K562 (cell line): ENCODE data around the gene GPRIN2. TPM values are rescaled to one million over a fixed set of nuclear protein-coding genes. Genes with fewer than 3 reads are reported as not detected.

Experiments
- BRD4 ChIP-seq: fragments of 200-600 bp; sonication (generic); IDR thresholded peaks from 2 replicates; pipeline ENCODE4 v1.6.1; 2017; ENCODE audit warnings: inconsistent platforms
- CBFA2T3 ChIP-seq: fragments of 450-650 bp; IDR thresholded peaks from 2 replicates; pipeline ENCODE4 v1.6.1; 2017
- CEBPB ChIP-seq: fragments of 450-650 bp; IDR thresholded peaks from 2 replicates; pipeline ENCODE4 v1.6.1; 2016; ENCODE audit warnings: missing genetic modification characterization, missing compliant biosample characterization
- CHD2 ChIP-seq: IDR thresholded peaks from 2 replicates; pipeline ENCODE4 v1.6.1; 2011; ENCODE audit warnings: low read depth, low read length
- COPS2 ChIP-seq: fragments of 450-650 bp; conservative IDR thresholded peaks from 2 replicates; pipeline ENCODE4 v1.6.1; 2016; ENCODE audit warnings: mild to moderate bottlenecking, moderate library complexity
- CTCFL ChIP-seq: IDR thresholded peaks from 2 replicates; pipeline ENCODE4 v1.6.1; 2011; ENCODE audit warnings: borderline replicate concordance, low read depth, mild to moderate bottlenecking, moderate library complexity, low read length; ENCODE audit not compliant: insufficient read depth, poor library complexity, severe bottlenecking
- FIP1L1 ChIP-seq: fragments of 200-400 bp; formaldehyde crosslinking; IDR thresholded peaks from 2 replicates; pipeline ENCODE4 v1.6.1; 2018; ENCODE audit warnings: mild to moderate bottlenecking, low read depth, low read length; ENCODE audit not compliant: poor library complexity, severe bottlenecking
- HOMEZ ChIP-seq: fragments of 250-450 bp; sonication (Bioruptor Pico); IDR thresholded peaks from 2 replicates; pipeline ENCODE4 v1.4.0; 2020; ENCODE audit warnings: mild to moderate bottlenecking, moderate library complexity
- ID3 ChIP-seq, 2 experiments: fragments of 250-450 bp in 1 of 2; fragments of 450-650 bp in 1 of 2; sonication (Bioruptor Pico) in 1 of 2; IDR thresholded peaks; 2 replicates each; pipeline versions ENCODE4 v1.6.1 to v1.8.0; 2016 to 2021; ENCODE audit warnings: mild to moderate bottlenecking in 2 of 2, moderate library complexity in 2 of 2, missing compliant biosample characterization in 1 of 2, missing genetic modification characterization in 1 of 2
- MCM5 ChIP-seq: fragments of 450-650 bp; IDR thresholded peaks from 2 replicates; pipeline ENCODE4 v1.6.1; 2016; ENCODE audit warnings: low read depth
- NFXL1 ChIP-seq: fragments of 450-650 bp; formaldehyde crosslinking; IDR thresholded peaks from 2 replicates; pipeline ENCODE4 v1.4.0; 2021; ENCODE audit warnings: mild to moderate bottlenecking
- NR4A1 ChIP-seq, 2 experiments: fragments of 250-450 bp in 1 of 2; fragments of 450-650 bp in 1 of 2; sonication (Bioruptor Pico) in 1 of 2; IDR thresholded peaks; 2 replicates each; pipeline versions ENCODE4 v1.4.0 to v1.6.1; 2016 to 2020; ENCODE audit warnings: mild to moderate bottlenecking in 2 of 2, missing compliant biosample characterization in 1 of 2, missing genetic modification characterization in 1 of 2, moderate library complexity in 1 of 2
- PREB ChIP-seq: sonication (generic); formaldehyde crosslinking; IDR thresholded peaks from 2 replicates; pipeline ENCODE4 v1.8.1; 2023; ENCODE audit warnings: mild to moderate bottlenecking, missing genetic modification reagents
- RBM39 ChIP-seq: fragments of 200-400 bp; formaldehyde crosslinking; optimal IDR thresholded peaks from 2 replicates; pipeline ENCODE3; 2018; ENCODE audit warnings: low read depth, low read length
- ZNF12 ChIP-seq: sonication (generic); formaldehyde crosslinking; IDR thresholded peaks from 2 replicates; pipeline ENCODE4 v1.4.0; 2020; ENCODE audit warnings: mild to moderate bottlenecking, missing genetic modification reagents
- ZNF444 ChIP-seq: fragments of 250-450 bp; sonication (Bioruptor Pico); IDR thresholded peaks from 2 replicates; pipeline ENCODE4 v1.4.0; 2020; ENCODE audit warnings: mild to moderate bottlenecking, moderate library complexity
- ZNF592 ChIP-seq: fragments of 450-650 bp; IDR thresholded peaks from 2 replicates; pipeline ENCODE4 v1.6.1; 2017; ENCODE audit warnings: antibody characterized with exemption, mild to moderate bottlenecking
- polyA plus RNA-seq, 8 experiments: library from polyadenylated mRNA; depleted of rRNA in 4 of 8; stranded (reverse) in 5 of 8; unstranded in 3 of 8; fragments of >200 nt; fragmentation: Nextera tagmentation in 2 of 8; fragmentation: Illumina TruSeq in 1 of 8; extraction: Ambion mirVana in 2 of 8; extraction: Trizol in 1 of 8; gene quantifications; 2 replicates each; pipeline versions ENCODE4 v1.2.1 to v1.2.3, GENCODE V29; 2011 to 2014; ENCODE audit warnings: inconsistent platforms in 1 of 8, missing spikeins in 1 of 8
- total RNA-seq, 7 experiments: library from RNA; depleted of rRNA in 6 of 7; stranded (reverse); fragments of >200 nt in 6 of 7; fragmentation: Illumina TruSeq in 2 of 7; extraction: Trizol in 2 of 7; gene quantifications; 2 replicates each; pipeline versions ENCODE4 v1.2.1 to v1.2.3, GENCODE V29; 2011 to 2021; ENCODE audit warnings: low replicate concordance in 1 of 7

Gene GPRIN2
- total and polyA plus RNA-seq, 9 of the 15 experiments (the other 6 are each of a cell fraction or from before 2014, with no cell fraction given) = not detected

GRCh38 chr10:46525824-46526681, 30.4 kb downstream of the GPRIN2 start (continued):
- TF ChIP-seq ID3 (CRISPR knock-in tag; IDR thresholded peaks at IDR 0.05) (no peak), ID3 (tag; IDR thresholded peaks at IDR 0.05) (no peak), CHD2 (no peak), FIP1L1 (no peak), ZNF444 (CRISPR knock-in tag) (no peak), ZNF592 (no peak), ZNF12 (CRISPR knock-in tag) (no peak), MCM5 (no peak), PREB (CRISPR knock-in tag) (no peak), CBFA2T3 (no peak; the same call in 1 of the 2 replicates), CTCFL (no peak), RBM39 (no peak), HOMEZ (no peak), BRD4 (no peak; the same call in 1 of the 2 replicates), NFXL1 (CRISPR knock-in tag) (no peak), COPS2 (no peak), CEBPB (tag) (no peak), NR4A1 (CRISPR knock-in tag; IDR thresholded peaks at IDR 0.05) (no peak), NR4A1 (tag; IDR thresholded peaks at IDR 0.05) (no peak)
